HG03378 (cell line): Measurements from ENCODE around the gene PDE4D.
"Not testable (repeated sequence)": the region's sequence is repeated elsewhere in the genome, so short reads cannot be mapped to it uniquely, and the experiment has no call there.

Source experiments
- ATAC-seq: cut with Tn5 transposase; IDR thresholded peaks from one replicate; pipeline ENCODE4 v1.9.1; 2021; ENCODE audit warnings: mild to moderate bottlenecking, moderate library complexity; ENCODE audit not compliant: unreplicated experiment

The PDE4D gene

GRCh38 chr5:59711310-59711709, 182.2 kb downstream of the PDE4D start:
- ATAC-seq = no peak

- no peak for ATAC-seq
These were observed 183.7 kb downstream of the PDE4D start for GRCh38 chr5:59709846-59710245.

GRCh38 chr5:59709346-59709821, 184.1 kb downstream of the PDE4D start:
- no peak for ATAC-seq

GRCh38 chr5:59704936-59705335, 188.6 kb downstream of the PDE4D start:
- ATAC-seq = no peak

- ATAC-seq = no peak
These were observed 189.7 kb downstream of the PDE4D start for GRCh38 chr5:59703789-59704188.

- no peak for ATAC-seq
These were observed 195.0 kb downstream of the PDE4D start for GRCh38 chr5:59698207-59699178.

- ATAC-seq = no peak
These were observed 199.1 kb downstream of the PDE4D start for GRCh38 chr5:59694411-59694810.

GRCh38 chr5:59693492-59694309, 199.8 kb downstream of the PDE4D start:
- no peak for ATAC-seq

GRCh38 chr5:59685793-59686192, 207.7 kb downstream of the PDE4D start:
- peak; percentile 82 for ATAC-seq

GRCh38 chr5:59685191-59685530, 208.4 kb downstream of the PDE4D start:
- ATAC-seq = no peak

- peak; percentile 61 for ATAC-seq
These were observed 208.9 kb downstream of the PDE4D start for GRCh38 chr5:59684388-59685190.

- ATAC-seq = no peak
These were observed 210.2 kb downstream of the PDE4D start for GRCh38 chr5:59683311-59683710.

GRCh38 chr5:59682542-59682941, 211.0 kb downstream of the PDE4D start:
- ATAC-seq = no peak

- ATAC-seq = no peak
These were observed 214.6 kb downstream of the PDE4D start for GRCh38 chr5:59678943-59679342.

GRCh38 chr5:59674763-59675162, 218.8 kb downstream of the PDE4D start:
- no peak for ATAC-seq

- no peak for ATAC-seq
These were observed 220.0 kb downstream of the PDE4D start for GRCh38 chr5:59673438-59674058.

- ATAC-seq = no peak
These were observed 227.0 kb downstream of the PDE4D start for GRCh38 chr5:59666440-59667068.

- not testable (repeated sequence) for ATAC-seq
These were observed 227.7 kb downstream of the PDE4D start for GRCh38 chr5:59665832-59666203.

GRCh38 chr5:59665086-59665831, 228.3 kb downstream of the PDE4D start:
- ATAC-seq = no peak
